Right cardiac atrium (tissue), 5 donors: ENCODE data around the gene ITGB5. TPM values are rescaled to one million over a fixed set of nuclear protein-coding genes. Genes with fewer than 3 reads are reported as not detected.

Source experiments
- ATAC-seq, 2 donors: fragments of 200-7000 bp; cut with Tn5 transposase; one replicate each; pipeline versions ENCODE4 v1.8.0 to v1.9.1; 2020; ENCODE audit warnings: moderate library complexity in 2 of 2, mild to moderate bottlenecking in 1 of 2
- DNase-seq, 3 donors: peaks; one replicate each; pipeline ENCODE4 v3.0.0-alpha.2; 2020
- H3K27ac ChIP-seq: one replicate; pipeline ENCODE4 v1.5.1; 2013; ENCODE audit warnings: mild to moderate bottlenecking, low read length, control low read depth, moderate library complexity
- H3K27me3 ChIP-seq: one replicate; pipeline ENCODE4 v1.6.1; 2013; ENCODE audit not compliant: control insufficient read depth, insufficient read depth
- H3K4me1 ChIP-seq: one replicate; pipeline ENCODE4 v1.6.1; 2013; ENCODE audit warnings: low read length; ENCODE audit not compliant: control insufficient read depth, insufficient read depth
- H3K4me3 ChIP-seq: one replicate; pipeline ENCODE4 v1.5.1; 2013; ENCODE audit warnings: low read length, control low read depth
- H3K9me3 ChIP-seq: one replicate; pipeline ENCODE4 v1.6.1; 2013; ENCODE audit warnings: low read length; ENCODE audit not compliant: control insufficient read depth
- WGBS: extraction: QIAGEN DNeasy Blood & Tissue Kit; methylation state at CpG from one replicate; pipeline ENCODE4 v1.1.7; 2013; 5-methylcytosine and 5-hydroxymethylcytosine counted together
- intact Hi-C, 4 donors: fragments of 100-400 bp; cut with DNase I; formaldehyde crosslinking; loops; one replicate each; pipeline versions ENCODE4 v1.11.0 to v1.14.0; 2022 to 2023
- polyA plus RNA-seq: library from polyadenylated mRNA; stranded (reverse); fragments of 200-250 nt; gene quantifications from one replicate; pipeline ENCODE4 v1.2.3, GENCODE V29; 2013
- total RNA-seq, 4 donors: library from RNA; stranded (reverse); fragmentation: NEBNext Ultra II Directional; extraction: Animal tissue kit (Norgen Biotek cat#: 25700); gene quantifications; one replicate each; pipeline ENCODE4 v1.2.1, GENCODE V29; 2021
- donor health status: healthy with polysubstance abuse.
- donor health status: DM: no; HTN: yes; CAD: no.
- donor health status: DM: no; HTN: no; CAD: no.
- donor health status: DM: no; HTN: yes; CAD: no; lungs with severe emphysema.
- donor health status: DM: yes; HTN: yes; CAD: no.

Gene ITGB5
- total and polyA plus RNA-seq, 5 donors: 39.0 to 170 (median 115) TPM

DNA sequence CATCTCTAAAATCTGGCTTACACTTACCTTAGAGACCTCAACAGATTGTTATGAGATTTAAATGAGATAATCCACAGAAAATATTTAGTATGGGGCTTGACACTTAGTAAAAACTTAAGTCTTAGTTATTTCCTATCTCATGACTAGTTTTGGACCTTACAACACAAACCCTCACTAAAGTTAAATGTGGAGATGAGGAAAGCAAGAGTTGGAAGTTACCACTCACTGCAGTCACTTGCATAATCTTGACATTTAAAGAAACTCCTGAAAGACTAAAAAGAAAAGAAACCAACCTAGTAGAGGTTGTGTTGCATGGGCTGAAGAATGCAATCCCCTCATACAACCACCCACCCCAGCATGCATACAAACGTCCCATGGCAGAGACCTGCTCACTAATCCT lies 40.1 kb downstream of the ITGB5 start:
- 91% methylated on average over 1 of the region's 1 CpG for WGBS
- Histone ChIP-seq H3K27me3 (no peaks in the 10 kb centered on the region), H3K9me3 (no peaks in the 10 kb centered on the region), H3K4me3 (no peak overlapping the region), H3K4me1 (peaks cover 9% of the 10 kb centered on the region), H3K27ac (no peak overlapping the region)
- DNase-seq: no peak
- intact Hi-C loops: loop anchor here in 1 of 4 donors (5.0 kb wide), 1 partner anchor 40 kb away; the partner anchor contains the start of gene ITGB5
- no peak for ATAC-seq

DNA sequence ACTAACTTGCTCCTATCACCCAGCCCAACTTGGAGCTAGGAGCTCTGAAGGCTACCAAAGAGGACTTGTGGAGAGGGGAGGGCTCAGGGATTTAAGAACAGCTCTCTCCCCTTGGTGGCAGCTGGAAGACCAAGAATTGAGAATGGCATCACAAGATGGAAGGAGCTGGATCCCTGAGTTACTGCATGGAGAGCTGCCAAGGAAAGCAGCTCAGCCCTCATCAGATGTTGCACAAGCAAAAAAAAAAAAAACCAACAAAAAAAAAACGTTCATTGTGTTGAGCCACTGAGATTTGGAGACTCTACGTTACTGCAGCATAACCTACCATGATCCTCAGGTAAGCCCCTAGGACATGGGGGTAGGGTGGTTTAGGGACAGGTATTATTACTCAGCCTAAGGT lies 41.0 kb downstream of the ITGB5 start:
- intact Hi-C loops: loop anchor here in 1 of 4 donors (5.0 kb wide), 1 partner anchor 41 kb away; the partner anchor contains the start of gene ITGB5
- H3K4me1 ChIP-seq: peaks cover 6% of the 10 kb centered on the region
- 44% methylated on average over 2 of the region's 2 CpGs for WGBS
- H3K27me3 ChIP-seq: no peaks in the 10 kb centered on the region
- DNase-seq (peak in 2 of 3 donors; percentile 64 to 71), ATAC-seq (peak; percentile 61 to 70)
- peak overlapping the region; percentile 87 for H3K27ac ChIP-seq
- H3K4me3 ChIP-seq: no peak overlapping the region
- H3K9me3 ChIP-seq: no peaks in the 10 kb centered on the region

DNA sequence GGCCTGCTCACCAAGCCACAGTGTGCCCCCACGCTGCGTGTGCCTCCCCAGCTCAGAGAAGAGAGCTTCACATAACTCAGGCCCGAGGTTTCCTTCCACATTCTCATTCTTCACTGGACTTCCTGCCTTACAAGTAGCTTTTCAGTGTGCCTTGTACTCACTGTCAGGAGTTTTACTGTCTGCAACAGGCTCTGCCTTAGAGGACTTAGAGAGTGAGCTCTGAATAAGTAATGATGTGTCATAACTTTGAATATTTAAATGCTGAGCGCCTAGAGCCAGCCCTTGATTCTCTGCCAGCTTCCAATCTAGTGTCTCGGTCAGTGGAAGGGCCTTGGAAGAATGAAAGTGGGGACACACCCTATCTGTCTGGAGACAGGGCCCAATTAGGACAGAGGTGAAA lies 41.8 kb downstream of the ITGB5 start:
- ATAC-seq (peak; percentile 84 to 90), DNase-seq (peak; percentile 74 to 83 (median 74))
- intact Hi-C loops: loop anchor here in 1 of 4 donors (5.0 kb wide), 1 partner anchor 42 kb away; the partner anchor contains the start of gene ITGB5
- no peaks in the 10 kb centered on the region for H3K27me3 ChIP-seq
- H3K9me3 ChIP-seq: no peaks in the 10 kb centered on the region
- WGBS: 44% methylated on average over 5 of the region's 5 CpGs
- peaks cover 6% of the 10 kb centered on the region for H3K4me1 ChIP-seq
- H3K4me3 ChIP-seq: no peak overlapping the region
- peak overlapping the region; percentile 87 for H3K27ac ChIP-seq

DNA sequence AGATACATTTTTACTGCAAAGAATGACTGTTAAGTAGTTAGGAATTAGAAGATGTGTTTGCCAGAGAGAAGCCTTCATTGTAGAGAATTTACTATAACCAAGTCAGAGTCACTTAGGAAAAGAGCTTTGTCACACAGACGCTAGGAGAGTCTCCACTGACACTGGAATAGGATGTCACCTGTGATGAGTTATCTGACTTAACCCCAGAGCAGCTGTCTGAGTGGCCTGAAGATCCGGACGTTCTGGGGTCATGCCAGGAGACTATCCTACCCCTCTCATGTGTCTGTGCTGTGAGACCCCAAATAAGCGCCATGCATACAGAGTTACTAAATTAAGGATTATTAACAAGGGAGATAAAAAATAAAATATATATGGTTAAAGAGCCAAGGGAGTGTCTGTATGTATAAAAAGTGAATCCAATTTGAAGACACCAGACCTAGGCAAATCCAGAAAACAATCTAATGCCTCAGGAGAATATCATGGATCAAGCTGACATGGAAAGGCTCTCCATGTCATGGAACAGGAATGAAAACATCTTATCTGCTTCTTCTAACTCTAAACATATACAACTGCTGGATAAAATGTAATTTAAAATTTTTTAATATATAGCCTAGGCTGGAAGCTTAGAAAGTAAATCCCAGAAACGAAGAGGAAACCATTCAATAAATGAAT lies 43.5 kb downstream of the ITGB5 start:
- Histone ChIP-seq H3K9me3 (no peaks in the 10 kb centered on the region), H3K4me1 (peaks cover 6% of the 10 kb centered on the region), H3K4me3 (no peak overlapping the region), H3K27me3 (no peaks in the 10 kb centered on the region), H3K27ac (no peak overlapping the region)
- no peak for DNase-seq
- WGBS: 81% methylated on average over 5 of the region's 5 CpGs
- ATAC-seq: no peak
- intact Hi-C loops: no loop called here

DNA sequence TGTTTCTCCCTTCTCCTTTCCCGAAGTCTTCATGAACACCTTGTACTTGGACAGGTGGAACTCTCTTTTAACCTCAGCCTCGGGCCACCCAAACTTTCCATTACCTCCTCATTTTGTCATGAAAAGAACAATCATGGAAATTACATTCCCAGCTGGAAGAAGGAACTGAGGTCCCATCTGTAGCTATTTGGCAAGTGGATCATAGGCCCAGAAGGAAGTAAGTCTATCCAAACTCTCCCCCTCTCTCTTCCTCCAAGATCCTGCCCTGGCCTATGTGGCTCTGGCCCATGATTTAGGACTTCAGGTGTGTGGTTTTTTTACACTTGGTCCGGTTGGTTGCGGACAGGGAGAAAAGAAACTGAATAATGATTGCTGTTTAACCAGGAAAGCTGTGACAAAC lies 44.1 kb downstream of the ITGB5 start:
- 64% methylated on average over 4 of the region's 4 CpGs for WGBS
- intact Hi-C loops: no loop called here

DNA sequence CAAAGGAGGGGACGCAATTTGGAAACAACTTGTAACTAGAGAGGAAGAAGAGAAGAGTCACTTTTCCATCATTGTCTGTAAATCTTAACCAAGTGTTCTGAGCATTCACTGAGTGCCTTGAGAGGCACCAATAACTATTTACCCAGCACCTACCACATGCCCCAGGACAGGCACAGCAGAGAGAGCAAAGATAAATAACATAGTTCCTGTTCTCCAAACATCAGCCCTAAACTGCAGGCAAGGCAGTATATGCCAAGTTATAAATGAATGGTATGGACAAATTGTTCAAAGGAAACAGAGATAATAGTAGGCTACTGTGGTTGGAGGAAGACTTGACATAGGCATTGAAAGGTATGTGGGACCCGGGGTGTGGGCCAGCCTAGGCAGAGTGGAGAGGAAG lies 45.6 kb downstream of the ITGB5 start:
- 89% methylated on average over 2 of the region's 2 CpGs for WGBS
- H3K4me1 ChIP-seq: peaks cover 12% of the 10 kb centered on the region
- intact Hi-C loops: no loop called here

More for the DNA sequence above, 44.1 kb downstream of the ITGB5 start:
- DNase-seq (no peak), ATAC-seq (no peak)
- Histone ChIP-seq H3K9me3 (no peaks in the 10 kb centered on the region), H3K27me3 (no peaks in the 10 kb centered on the region), H3K4me1 (peaks cover 6% of the 10 kb centered on the region), H3K4me3 (no peak overlapping the region), H3K27ac (no peak overlapping the region)

DNA sequence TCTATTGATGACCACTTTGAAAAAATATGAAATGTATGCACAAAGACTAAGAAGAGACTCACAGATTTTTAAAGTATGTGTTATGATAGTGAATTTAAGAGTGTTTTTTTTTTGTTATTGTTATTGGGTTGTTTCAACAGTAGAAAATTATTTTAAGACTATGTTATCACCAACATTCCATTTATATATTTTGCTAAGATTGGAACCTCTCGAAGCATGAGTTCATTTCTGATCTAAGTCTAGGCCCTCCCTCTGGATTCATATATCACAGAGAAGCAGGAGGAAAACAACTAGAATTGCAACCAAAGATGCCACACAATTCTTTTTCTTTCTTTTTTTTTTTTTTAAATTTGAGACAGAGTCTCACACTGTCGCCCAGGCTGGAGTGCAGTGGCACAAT lies 46.8 kb downstream of the ITGB5 start:
- DNase-seq (no peak), ATAC-seq (no peak)
- Histone ChIP-seq H3K4me3 (no peak overlapping the region), H3K4me1 (peaks cover 13% of the 10 kb centered on the region), H3K27me3 (no peaks in the 10 kb centered on the region), H3K27ac (no peak overlapping the region), H3K9me3 (no peaks in the 10 kb centered on the region)
- intact Hi-C loops: no loop called here
- WGBS: 79% methylated on average over 2 of the region's 2 CpGs

More for the DNA sequence above, 45.6 kb downstream of the ITGB5 start:
- no peak overlapping the region for H3K27ac ChIP-seq
- no peaks in the 10 kb centered on the region for H3K9me3 ChIP-seq
- no peak overlapping the region for H3K4me3 ChIP-seq
- DNase-seq: no peak
- no peaks in the 10 kb centered on the region for H3K27me3 ChIP-seq
- no peak for ATAC-seq

DNA sequence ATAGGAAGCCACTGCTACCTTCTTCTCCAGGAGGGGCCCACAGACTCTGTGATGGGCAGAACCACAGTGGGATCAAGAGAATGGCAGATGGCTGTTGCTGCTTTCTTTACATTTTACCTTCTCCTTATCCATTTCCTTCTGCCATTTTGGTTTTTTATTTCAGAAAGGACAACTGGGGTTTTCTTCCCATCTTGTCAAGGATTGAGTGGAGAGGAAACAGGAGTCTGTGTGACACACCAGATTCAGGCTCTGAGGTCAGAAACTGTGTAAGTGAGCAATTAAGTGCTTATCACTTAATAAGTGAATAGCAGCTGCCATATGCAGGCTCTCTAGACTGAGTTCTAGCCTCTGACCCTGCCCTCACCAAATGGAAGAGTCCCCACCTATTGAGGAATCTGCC lies 47.3 kb downstream of the ITGB5 start:
- no peaks in the 10 kb centered on the region for H3K9me3 ChIP-seq
- peaks cover 11% of the 10 kb centered on the region for H3K4me1 ChIP-seq
- intact Hi-C loops: no loop called here
- DNase-seq (no peak), ATAC-seq (no peak)
- no peaks in the 10 kb centered on the region for H3K27me3 ChIP-seq
- H3K27ac ChIP-seq: no peak overlapping the region
- H3K4me3 ChIP-seq: no peak overlapping the region

DNA sequence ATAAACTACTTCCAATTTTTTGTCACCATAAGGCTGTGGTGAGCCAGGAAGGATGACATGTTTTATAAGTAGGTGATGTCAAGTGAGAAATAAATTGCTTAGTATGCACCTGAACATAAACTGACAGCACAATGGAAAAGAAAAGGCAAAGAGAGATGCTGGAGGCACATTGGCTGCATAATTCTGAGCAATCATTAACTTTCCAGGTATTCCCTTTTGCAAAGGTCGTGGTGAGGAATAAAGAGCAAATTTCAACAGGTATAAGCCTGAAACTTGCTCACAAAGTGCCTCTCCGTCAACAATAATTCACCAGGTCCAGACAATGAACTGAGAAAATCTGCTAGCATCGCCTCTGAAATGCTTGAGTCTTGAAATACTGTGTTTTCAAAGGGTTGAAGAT lies 48.2 kb downstream of the ITGB5 start:
- Histone ChIP-seq H3K4me1 (peaks cover 11% of the 10 kb centered on the region), H3K27me3 (no peaks in the 10 kb centered on the region), H3K4me3 (no peak overlapping the region), H3K9me3 (no peaks in the 10 kb centered on the region), H3K27ac (no peak overlapping the region)
- 95% methylated on average over 3 of the region's 3 CpGs for WGBS
- intact Hi-C loops: no loop called here
- DNase-seq (no peak), ATAC-seq (no peak)

DNA sequence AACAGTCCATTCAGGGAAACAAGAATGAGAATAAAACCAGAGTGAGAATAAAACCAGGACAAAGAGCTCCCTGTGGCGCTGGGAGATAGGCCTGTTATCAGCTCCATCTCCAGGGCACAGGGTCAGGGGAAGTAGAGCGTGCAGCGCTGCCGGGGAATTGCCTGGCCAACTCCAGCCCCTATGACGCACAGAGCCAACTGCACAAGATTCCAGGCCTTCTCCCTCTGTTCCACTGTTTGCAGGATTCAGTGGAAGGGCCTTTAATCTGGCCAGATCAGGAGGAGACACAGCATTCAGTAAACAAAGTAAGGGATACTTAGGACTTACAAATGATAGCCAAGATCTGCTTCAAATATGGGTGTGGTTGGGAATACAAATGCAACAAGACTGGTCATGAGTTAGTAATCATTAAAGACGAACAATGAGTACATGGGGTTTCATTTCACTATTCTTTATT lies 49.4 kb downstream of the ITGB5 start:
- Histone ChIP-seq H3K4me3 (no peak overlapping the region), H3K27ac (peak overlapping the region; percentile 98), H3K9me3 (no peaks in the 10 kb centered on the region), H3K4me1 (peaks cover 10% of the 10 kb centered on the region), H3K27me3 (no peaks in the 10 kb centered on the region)
- 15% methylated on average over 6 of the region's 6 CpGs for WGBS
- ATAC-seq (peak; percentile 90 to 92), DNase-seq (peak; percentile 69 to 84 (median 83))
- intact Hi-C loops: no loop called here

DNA sequence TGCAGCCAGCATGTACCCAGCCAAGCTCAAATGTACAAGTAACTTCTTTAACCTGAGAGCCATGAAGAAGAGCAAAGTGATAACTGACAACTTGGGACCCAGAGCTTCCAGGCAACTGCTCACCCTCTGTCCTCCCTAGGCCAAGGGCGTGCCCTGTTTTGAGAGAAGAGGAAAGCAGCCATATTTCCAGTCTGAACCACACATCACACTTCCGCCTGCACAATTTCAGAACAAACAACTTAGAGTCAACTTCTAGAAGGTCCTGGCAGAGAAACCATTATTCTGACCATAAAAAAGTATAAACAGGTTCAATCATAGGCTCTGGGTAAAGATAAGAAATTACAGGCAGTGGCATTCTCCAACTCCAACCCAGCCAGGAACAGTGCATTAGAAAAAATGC lies 50.1 kb downstream of the ITGB5 start:
- H3K4me3 ChIP-seq: no peak overlapping the region
- no peaks in the 10 kb centered on the region for H3K27me3 ChIP-seq
- ATAC-seq (peak; percentile 40 to 57), DNase-seq (peak in 1 of 3 donors; percentile 66)
- intact Hi-C loops: no loop called here
- peaks cover 14% of the 10 kb centered on the region for H3K4me1 ChIP-seq
- H3K9me3 ChIP-seq: no peaks in the 10 kb centered on the region
- peak overlapping the region; percentile 98 for H3K27ac ChIP-seq
- WGBS: 53% methylated on average over 2 of the region's 2 CpGs
